Neural progenitor cell (in vitro differentiated cells): ENCODE data around the gene NUP93. TPM values are rescaled to one million over a fixed set of nuclear protein-coding genes. Genes with fewer than 3 reads are reported as not detected.

ENCODE experiments used
- DNase-seq: peaks from one replicate; pipeline ENCODE4 v3.0.0-alpha.2; 2016; ENCODE audit warnings: low spot score
- H2AFZ ChIP-seq: fragments of 200-600 bp; sonication (generic); replicated peaks from 2 replicates; pipeline ENCODE4 v1.6.1; 2016; ENCODE audit warnings: antibody characterized with exemption
- H3F3A ChIP-seq: fragments of 200-600 bp; sonication (generic); 2 replicates; pipeline ENCODE4 v1.6.1; 2016; ENCODE audit warnings: antibody characterized with exemption, low read depth
- H3K27ac ChIP-seq: fragments of 200-600 bp; sonication (generic); 2 replicates; pipeline ENCODE4 v1.5.1; 2016; ENCODE audit warnings: mild to moderate bottlenecking
- H3K27me3 ChIP-seq: fragments of 200-600 bp; sonication (generic); 2 replicates; pipeline ENCODE4 v1.6.1; 2016; ENCODE audit warnings: mild to moderate bottlenecking, moderate library complexity
- H3K36me3 ChIP-seq: fragments of 200-600 bp; sonication (generic); 2 replicates; pipeline ENCODE4 v1.5.1; 2016
- H3K4me1 ChIP-seq: fragments of 200-600 bp; sonication (generic); 2 replicates; pipeline ENCODE4 v1.6.1; 2016; ENCODE audit warnings: mixed run types
- H3K4me2 ChIP-seq: fragments of 200-600 bp; sonication (generic); 2 replicates; pipeline ENCODE4 v1.6.1; 2016
- H3K4me3 ChIP-seq: fragments of 200-600 bp; sonication (generic); 2 replicates; pipeline ENCODE4 v1.5.1; 2016
- H3K79me2 ChIP-seq: fragments of 200-600 bp; sonication (generic); 2 replicates; pipeline ENCODE4 v1.6.1; 2016; ENCODE audit warnings: low read depth
- H3K9ac ChIP-seq: fragments of 200-600 bp; sonication (generic); 2 replicates; pipeline ENCODE4 v1.6.1; 2016
- H3K9me3 ChIP-seq: fragments of 200-600 bp; sonication (generic); 2 replicates; pipeline ENCODE4 v1.5.1; 2016; ENCODE audit warnings: low read depth
- H4K20me1 ChIP-seq: fragments of 200-600 bp; sonication (generic); 2 replicates; pipeline ENCODE4 v1.6.1; 2016; ENCODE audit warnings: low read depth
- H3K27ac Mint-ChIP-seq: 3 replicates; pipeline ENCODE4 v1.8.0; 2021; ENCODE audit warnings: mixed read lengths
- H3K27me3 Mint-ChIP-seq: 2 replicates; pipeline ENCODE4 v1.8.0; 2022; ENCODE audit warnings: low read depth, mild to moderate bottlenecking, inconsistent platforms, moderate library complexity, mixed read lengths; ENCODE audit not compliant: insufficient read depth
- H3K36me3 Mint-ChIP-seq: 3 replicates; pipeline ENCODE4 v1.8.0; 2021; ENCODE audit warnings: mixed read lengths
- H3K4me1 Mint-ChIP-seq: 3 replicates; pipeline ENCODE4 v1.8.0; 2021; ENCODE audit warnings: mixed read lengths
- H3K4me3 Mint-ChIP-seq: 3 replicates; pipeline ENCODE4 v1.8.0; 2021; ENCODE audit warnings: mild to moderate bottlenecking, moderate library complexity, mixed read lengths
- H3K9me3 Mint-ChIP-seq: 3 replicates; pipeline ENCODE4 v1.8.0; 2020; ENCODE audit warnings: mixed read lengths
- EZH2 ChIP-seq: fragments of 200-600 bp; sonication (generic); IDR thresholded peaks from 2 replicates; pipeline ENCODE4 v1.6.1; 2017; ENCODE audit warnings: antibody characterized with exemption, mild to moderate bottlenecking, moderate library complexity
- EZH2phosphoT487 ChIP-seq: fragments of 200-600 bp; sonication (generic); IDR thresholded peaks from 2 replicates; pipeline ENCODE4 v1.6.1; 2017; ENCODE audit warnings: antibody characterized with exemption
- total RNA-seq: library from RNA; depleted of rRNA; stranded (reverse); fragments of >200 nt; gene quantifications from 2 replicates; pipeline ENCODE4 v1.2.3, GENCODE V29; 2015; ENCODE audit warnings: low replicate concordance
- TF ChIP-seq, protein P1 (sequence below): fragments of 200-600 bp; sonication (generic); IDR thresholded peaks from 2 replicates; pipeline ENCODE4 v1.5.1; 2017; ENCODE audit warnings: antibody characterized with exemption, mild to moderate bottlenecking

Gene NUP93
- total RNA-seq, 1 donor from 2014 or later: 116 TPM

DNA sequence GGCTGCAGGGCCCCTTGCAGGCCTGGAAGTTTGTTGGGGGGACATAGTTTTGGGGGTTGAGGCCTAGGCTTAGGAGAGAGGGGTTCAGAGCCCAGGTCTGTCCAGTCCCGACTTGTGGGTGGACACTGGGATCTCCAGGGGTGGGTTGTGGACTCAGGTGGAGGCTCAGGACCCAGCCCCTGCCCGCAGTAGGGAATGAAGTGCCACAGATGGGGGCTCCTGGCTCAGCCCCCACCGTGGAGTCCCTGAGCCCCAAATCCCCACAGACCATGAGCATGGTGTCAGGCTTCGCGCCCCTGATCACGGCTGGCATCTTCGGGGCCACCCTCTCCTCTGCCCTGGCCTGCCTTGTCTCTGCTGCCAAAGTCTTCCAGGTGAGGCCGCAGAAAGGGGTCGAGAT is 149.3 kb downstream of the NUP93 start:
- Histone ChIP-seq H3F3A (no peaks in the 10 kb centered on the region), H4K20me1 (no peaks in the 10 kb centered on the region), H3K4me3 (no peak overlapping the region), H3K9ac (no peak overlapping the region), H2AFZ (no peak overlapping the region), H3K27ac (no peak overlapping the region), H3K27me3 (no peaks in the 10 kb centered on the region), H3K36me3 (no peaks in the 10 kb centered on the region), H3K9me3 (no peaks in the 10 kb centered on the region), H3K4me2 (no peak overlapping the region), H3K4me1 (no peaks in the 10 kb centered on the region), H3K79me2 (no peaks in the 10 kb centered on the region)
- Mint-ChIP-seq H3K36me3 (no peaks in the 10 kb centered on the region), H3K27ac (no peak overlapping the region), H3K9me3 (no peaks in the 10 kb centered on the region), H3K4me1 (peaks cover 3% of the 10 kb centered on the region), H3K27me3 (peaks cover 7% of the 10 kb centered on the region), H3K4me3 (no peak overlapping the region)
- TF ChIP-seq, protein P1, sequence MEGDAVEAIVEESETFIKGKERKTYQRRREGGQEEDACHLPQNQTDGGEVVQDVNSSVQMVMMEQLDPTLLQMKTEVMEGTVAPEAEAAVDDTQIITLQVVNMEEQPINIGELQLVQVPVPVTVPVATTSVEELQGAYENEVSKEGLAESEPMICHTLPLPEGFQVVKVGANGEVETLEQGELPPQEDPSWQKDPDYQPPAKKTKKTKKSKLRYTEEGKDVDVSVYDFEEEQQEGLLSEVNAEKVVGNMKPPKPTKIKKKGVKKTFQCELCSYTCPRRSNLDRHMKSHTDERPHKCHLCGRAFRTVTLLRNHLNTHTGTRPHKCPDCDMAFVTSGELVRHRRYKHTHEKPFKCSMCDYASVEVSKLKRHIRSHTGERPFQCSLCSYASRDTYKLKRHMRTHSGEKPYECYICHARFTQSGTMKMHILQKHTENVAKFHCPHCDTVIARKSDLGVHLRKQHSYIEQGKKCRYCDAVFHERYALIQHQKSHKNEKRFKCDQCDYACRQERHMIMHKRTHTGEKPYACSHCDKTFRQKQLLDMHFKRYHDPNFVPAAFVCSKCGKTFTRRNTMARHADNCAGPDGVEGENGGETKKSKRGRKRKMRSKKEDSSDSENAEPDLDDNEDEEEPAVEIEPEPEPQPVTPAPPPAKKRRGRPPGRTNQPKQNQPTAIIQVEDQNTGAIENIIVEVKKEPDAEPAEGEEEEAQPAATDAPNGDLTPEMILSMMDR: no peak
- no peak for TF ChIP-seq EZH2
- no peak for TF ChIP-seq EZH2phosphoT487
- no peak for DNase-seq

- Mint-ChIP-seq H3K9me3 (peaks cover 2% of the 10 kb centered on the region), H3K4me1 (peaks cover 3% of the 10 kb centered on the region), H3K27me3 (peaks cover 7% of the 10 kb centered on the region), H3K4me3 (no peak overlapping the region), H3K36me3 (no peaks in the 10 kb centered on the region), H3K27ac (no peak overlapping the region)
- Histone ChIP-seq H3K9ac (no peak overlapping the region), H2AFZ (no peak overlapping the region), H3K4me3 (no peak overlapping the region), H3K79me2 (no peaks in the 10 kb centered on the region), H3K27me3 (no peaks in the 10 kb centered on the region), H3F3A (no peaks in the 10 kb centered on the region), H4K20me1 (no peaks in the 10 kb centered on the region), H3K36me3 (no peaks in the 10 kb centered on the region), H3K4me2 (no peak overlapping the region), H3K27ac (no peak overlapping the region), H3K9me3 (no peaks in the 10 kb centered on the region), H3K4me1 (no peaks in the 10 kb centered on the region)
- no peak for TF ChIP-seq EZH2phosphoT487
- TF ChIP-seq, protein P1: no peak
- TF ChIP-seq EZH2: no peak
- DNase-seq: no peak
Measured at GRCh38 chr16:56880176-56880575, 150.2 kb downstream of the NUP93 start.

GRCh38 chr16:56880685-56881084 is 150.8 kb downstream of the NUP93 start:
- H3K27ac ChIP-seq: no peak overlapping the region
- Mint-ChIP-seq H3K9me3 (peaks cover 6% of the 10 kb centered on the region), H3K4me1 (peaks cover 3% of the 10 kb centered on the region), H3K27ac (no peak overlapping the region), H3K27me3 (peaks cover 9% of the 10 kb centered on the region), H3K4me3 (no peak overlapping the region), H3K36me3 (peaks cover 2% of the 10 kb centered on the region)
- no peaks in the 10 kb centered on the region for H3K4me1 ChIP-seq
- no peaks in the 10 kb centered on the region for H4K20me1 ChIP-seq
- no peaks in the 10 kb centered on the region for H3K79me2 ChIP-seq
- no peak overlapping the region for H3K4me2 ChIP-seq
- DNase-seq: no peak
- no peaks in the 10 kb centered on the region for H3K36me3 ChIP-seq
- no peak overlapping the region for H2AFZ ChIP-seq
- no peak overlapping the region for H3K4me3 ChIP-seq
- no peak overlapping the region for H3K9ac ChIP-seq
- H3K27me3 ChIP-seq: no peaks in the 10 kb centered on the region
- no peaks in the 10 kb centered on the region for H3K9me3 ChIP-seq
- TF ChIP-seq, protein P1: no peak
- TF ChIP-seq EZH2: no peak
- no peak for TF ChIP-seq EZH2phosphoT487
- H3F3A ChIP-seq: no peaks in the 10 kb centered on the region
